GM12864 (cell line): ENCODE measurements around the gene ADAMTS13.

ENCODE experiments used
- DNase-seq: peaks from one replicate; pipeline ENCODE4 v3.0.0-alpha.2; 2011; ENCODE audit warnings: low read depth
- H3K4me3 ChIP-seq: 2 replicates; pipeline ENCODE4 v1.5.1; 2011; ENCODE audit warnings: mild to moderate bottlenecking, low read depth, low read length, control low read depth
- TF ChIP-seq, protein P1 (sequence below): IDR thresholded peaks from 2 replicates; pipeline ENCODE4 v1.5.1; 2011; ENCODE audit warnings: low read depth, mild to moderate bottlenecking, moderate library complexity, low read length, control low read depth, inconsistent platforms; ENCODE audit errors: missing control alignments

Gene ADAMTS13

DNA sequence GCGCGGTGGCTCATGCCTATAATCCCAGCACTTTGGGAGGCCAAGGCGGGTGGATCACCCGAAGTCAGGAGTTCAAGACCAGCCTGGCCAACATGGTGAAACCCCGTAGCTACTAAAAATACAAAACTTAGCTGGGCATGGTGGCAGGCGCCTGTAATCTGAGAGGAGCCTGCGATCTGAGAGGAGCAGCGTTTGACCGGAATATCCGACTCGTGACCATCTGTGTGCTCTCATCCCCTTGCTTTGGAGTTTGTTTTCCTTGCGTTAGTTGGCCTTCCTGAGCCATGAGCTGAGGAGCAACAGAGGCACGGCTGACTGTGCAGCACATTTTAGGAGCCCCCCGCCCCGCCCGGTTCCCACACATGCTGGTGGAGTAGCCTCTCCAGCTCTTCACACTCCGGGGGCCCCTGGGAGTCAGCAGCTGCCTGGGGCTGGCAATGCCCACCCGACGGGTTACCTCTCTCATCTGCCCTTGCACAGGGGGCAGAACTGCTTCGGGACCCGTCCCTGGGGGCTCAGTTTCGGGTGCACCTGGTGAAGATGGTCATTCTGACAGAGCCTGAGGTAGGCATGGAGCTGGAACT is 3.0 kb downstream of the ADAMTS13 start:
- TF ChIP-seq, protein P1, sequence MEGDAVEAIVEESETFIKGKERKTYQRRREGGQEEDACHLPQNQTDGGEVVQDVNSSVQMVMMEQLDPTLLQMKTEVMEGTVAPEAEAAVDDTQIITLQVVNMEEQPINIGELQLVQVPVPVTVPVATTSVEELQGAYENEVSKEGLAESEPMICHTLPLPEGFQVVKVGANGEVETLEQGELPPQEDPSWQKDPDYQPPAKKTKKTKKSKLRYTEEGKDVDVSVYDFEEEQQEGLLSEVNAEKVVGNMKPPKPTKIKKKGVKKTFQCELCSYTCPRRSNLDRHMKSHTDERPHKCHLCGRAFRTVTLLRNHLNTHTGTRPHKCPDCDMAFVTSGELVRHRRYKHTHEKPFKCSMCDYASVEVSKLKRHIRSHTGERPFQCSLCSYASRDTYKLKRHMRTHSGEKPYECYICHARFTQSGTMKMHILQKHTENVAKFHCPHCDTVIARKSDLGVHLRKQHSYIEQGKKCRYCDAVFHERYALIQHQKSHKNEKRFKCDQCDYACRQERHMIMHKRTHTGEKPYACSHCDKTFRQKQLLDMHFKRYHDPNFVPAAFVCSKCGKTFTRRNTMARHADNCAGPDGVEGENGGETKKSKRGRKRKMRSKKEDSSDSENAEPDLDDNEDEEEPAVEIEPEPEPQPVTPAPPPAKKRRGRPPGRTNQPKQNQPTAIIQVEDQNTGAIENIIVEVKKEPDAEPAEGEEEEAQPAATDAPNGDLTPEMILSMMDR, result no peak
- no peak for DNase-seq
- no peak overlapping the region for H3K4me3 ChIP-seq

DNA sequence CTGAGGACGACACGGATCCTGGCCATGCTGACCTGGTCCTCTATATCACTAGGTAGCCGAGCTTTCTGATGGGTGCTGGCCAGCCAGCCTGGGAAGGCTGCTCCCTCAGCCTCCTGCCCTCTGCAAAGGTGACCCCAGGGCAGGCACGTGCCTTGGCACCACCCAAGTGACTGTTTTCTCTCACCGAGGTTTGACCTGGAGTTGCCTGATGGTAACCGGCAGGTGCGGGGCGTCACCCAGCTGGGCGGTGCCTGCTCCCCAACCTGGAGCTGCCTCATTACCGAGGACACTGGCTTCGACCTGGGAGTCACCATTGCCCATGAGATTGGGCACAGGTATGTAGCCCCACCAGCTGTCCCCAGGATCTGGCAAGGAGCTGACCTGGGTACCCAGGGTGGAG is 3.8 kb downstream of the ADAMTS13 start:
- no peak overlapping the region for H3K4me3 ChIP-seq
- no peak for DNase-seq
- TF ChIP-seq, protein P1, result no peak

DNA sequence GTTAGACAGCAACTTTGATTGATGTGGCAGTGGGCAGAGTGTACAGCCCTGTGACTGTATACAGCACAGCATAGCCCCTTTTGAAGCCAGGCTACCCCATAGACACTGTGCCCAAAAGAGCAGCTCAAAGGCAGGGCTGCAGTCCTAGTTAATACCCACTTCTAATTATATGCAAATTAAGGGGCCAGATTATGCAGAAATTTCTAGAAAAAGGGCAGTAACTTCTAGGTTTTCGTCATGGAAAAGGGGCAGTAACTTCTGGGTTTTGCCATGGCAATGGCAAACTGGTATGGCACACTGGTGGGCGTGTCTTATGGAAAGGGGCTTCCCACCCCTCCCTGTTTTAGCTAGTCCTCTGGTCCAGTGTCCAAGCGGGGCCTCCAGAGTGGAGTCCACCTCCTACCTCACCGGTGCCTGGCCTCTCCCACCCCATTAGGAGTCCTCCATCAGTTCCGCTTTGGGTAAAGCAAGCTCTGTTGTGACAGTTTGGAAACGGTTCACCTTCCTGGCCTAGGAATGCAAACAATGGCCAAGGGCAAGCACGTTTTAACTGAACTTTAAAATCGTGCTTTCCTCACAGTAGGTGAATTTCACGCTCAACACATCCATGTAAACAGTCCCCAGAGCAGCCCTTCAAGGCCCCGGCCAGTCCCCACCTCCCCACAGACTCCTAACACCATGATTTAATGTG is 5.6 kb downstream of the ADAMTS13 start:
- H3K4me3 ChIP-seq, result no peak overlapping the region
- TF ChIP-seq, protein P1, result no peak
- DNase-seq, result no peak

DNA sequence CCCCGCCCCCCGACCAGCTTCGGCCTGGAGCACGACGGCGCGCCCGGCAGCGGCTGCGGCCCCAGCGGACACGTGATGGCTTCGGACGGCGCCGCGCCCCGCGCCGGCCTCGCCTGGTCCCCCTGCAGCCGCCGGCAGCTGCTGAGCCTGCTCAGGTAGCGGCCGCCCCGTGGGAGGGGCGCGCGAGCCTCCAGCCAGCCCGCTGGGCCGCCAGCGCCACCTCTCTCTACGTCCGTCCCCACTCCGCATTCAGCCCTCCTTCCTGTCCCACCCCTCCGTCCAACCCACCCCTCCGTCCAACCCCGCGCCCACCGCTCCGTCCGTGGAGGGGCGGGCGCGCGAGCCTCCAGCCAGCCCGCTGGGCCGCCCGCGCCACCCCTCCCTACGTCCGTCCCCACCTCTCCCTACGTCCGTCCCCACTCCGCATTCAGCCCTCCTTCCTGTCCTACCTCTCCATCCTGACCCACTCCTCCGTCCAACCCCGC is 6.5 kb downstream of the ADAMTS13 start:
- no peak overlapping the region; the same call in 1 of the 2 replicates for H3K4me3 ChIP-seq
- TF ChIP-seq, protein P1, result no peak
- no peak for DNase-seq

DNA sequence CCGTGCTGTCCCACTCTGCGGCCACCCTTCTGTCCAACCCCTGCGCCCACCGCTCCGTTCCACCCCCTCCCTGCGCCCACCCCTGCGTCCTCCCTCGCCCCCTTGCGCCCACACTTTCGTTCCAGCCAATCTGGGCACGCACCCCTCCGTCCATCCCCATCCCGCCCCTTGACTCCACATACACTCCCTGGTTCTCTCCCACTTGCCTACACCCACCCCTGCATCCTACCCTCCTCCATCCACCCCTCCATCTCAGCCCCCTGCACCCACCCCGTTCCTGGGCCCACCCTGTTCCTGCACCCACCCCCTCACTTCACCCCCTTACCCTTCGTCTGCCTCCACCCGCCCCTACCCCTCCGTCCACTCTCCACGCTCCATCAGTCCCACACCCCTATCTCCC is 7.0 kb downstream of the ADAMTS13 start:
- H3K4me3 ChIP-seq, result no peak overlapping the region
- no peak for DNase-seq
- TF ChIP-seq, protein P1, result no peak

DNA sequence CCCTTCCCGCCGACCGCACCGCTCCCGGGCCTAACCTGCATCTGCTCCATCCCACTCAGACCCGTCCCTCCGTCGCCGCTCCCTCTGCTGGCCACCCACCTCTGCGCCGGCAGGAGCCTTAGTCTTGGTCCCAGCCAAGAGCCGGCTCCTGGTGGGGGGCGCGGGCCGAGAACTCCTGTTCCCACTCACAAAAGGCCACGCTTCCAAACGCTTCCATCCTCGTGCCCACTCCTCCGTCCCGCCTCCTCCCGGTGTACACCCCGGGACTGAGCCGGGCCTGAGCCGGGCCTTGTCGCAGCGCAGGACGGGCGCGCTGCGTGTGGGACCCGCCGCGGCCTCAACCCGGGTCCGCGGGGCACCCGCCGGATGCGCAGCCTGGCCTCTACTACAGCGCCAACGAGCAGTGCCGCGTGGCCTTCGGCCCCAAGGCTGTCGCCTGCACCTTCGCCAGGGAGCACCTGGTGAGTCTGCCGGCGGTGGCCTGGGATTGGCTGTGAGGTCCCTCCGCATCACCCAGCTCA is 7.5 kb downstream of the ADAMTS13 start:
- TF ChIP-seq, protein P1, result no peak
- no peak for DNase-seq
- H3K4me3 ChIP-seq, result no peak overlapping the region
